NCI-H1105 treated with DMSO at 0.1 percent for 48 hours (cell line): Measurements from ENCODE around the gene KCNQ4.

Experiments
- DNase-seq: peaks from one replicate; lab custom pipeline; 2025; lab: John Stamatoyannopoulos, UW

KCNQ4 gene

GRCh38 chr1:40755067-40755466 lies 28.5 kb upstream of the KCNQ4 start:
- no peak for DNase-seq

- DNase-seq = no peak
These were observed 27.1 kb upstream of the KCNQ4 start for GRCh38 chr1:40756523-40756922.

- DNase-seq = no peak
These were observed 26.5 kb upstream of the KCNQ4 start for GRCh38 chr1:40757084-40757483.

- DNase-seq = no peak
These were observed 25.6 kb upstream of the KCNQ4 start for GRCh38 chr1:40758004-40758403.

GRCh38 chr1:40758578-40759343 lies 24.8 kb upstream of the KCNQ4 start:
- no peak for DNase-seq

- no peak for DNase-seq
These were observed 22.6 kb upstream of the KCNQ4 start for GRCh38 chr1:40760984-40761383.

GRCh38 chr1:40762144-40762923 lies 21.3 kb upstream of the KCNQ4 start:
- DNase-seq = no peak

GRCh38 chr1:40763742-40764532 lies 19.6 kb upstream of the KCNQ4 start:
- no peak for DNase-seq

GRCh38 chr1:40764981-40765380 lies 18.6 kb upstream of the KCNQ4 start:
- DNase-seq = no peak

- no peak for DNase-seq
These were observed 17.6 kb upstream of the KCNQ4 start for GRCh38 chr1:40766017-40766416.

GRCh38 chr1:40766560-40766959 lies 17.0 kb upstream of the KCNQ4 start:
- no peak for DNase-seq

GRCh38 chr1:40768146-40768990 lies 15.2 kb upstream of the KCNQ4 start:
- DNase-seq = no peak

- DNase-seq = no peak
These were observed 13.8 kb upstream of the KCNQ4 start for GRCh38 chr1:40769815-40770214.

GRCh38 chr1:40770296-40771070 lies 13.1 kb upstream of the KCNQ4 start:
- DNase-seq = no peak

GRCh38 chr1:40772146-40772955 lies 11.2 kb upstream of the KCNQ4 start:
- DNase-seq = no peak

- DNase-seq = no peak
These were observed 9.8 kb upstream of the KCNQ4 start for GRCh38 chr1:40773748-40774265.

- DNase-seq = no peak
These were observed 9.2 kb upstream of the KCNQ4 start for GRCh38 chr1:40774266-40774998.

- no peak for DNase-seq
These were observed 7.1 kb upstream of the KCNQ4 start for GRCh38 chr1:40776236-40777072.
